Measurements from ENCODE around the gene GNL1.
A peak's percentile ranks its signal among the peaks of the same experiment; 100 is the strongest.

The GNL1 gene

GRCh38 chr6:30565772-30566171 lies 9.5 kb upstream of the GNL1 start:
- H3K4me3 ChIP-seq (ENCODE audit: low read depth, low read length), result no peak overlapping the region
- DNase-seq (ENCODE audit: low read depth), result no peak
- TF ChIP-seq MYC (IDR thresholded peaks at IDR 0.05; ENCODE audit: low read depth, low read length) (no peak), POLR2A (IDR thresholded peaks at IDR 0.05; ENCODE audit: extremely low read depth, insufficient read length) (no peak), MAX (IDR thresholded peaks at IDR 0.05; ENCODE audit: low read depth, low read length) (no peak), CTCF (IDR thresholded peaks at IDR 0.05; ENCODE audit: low read depth, low read length) (no peak)

- DNase-seq (ENCODE audit: low read depth), result no peak
Observed at GRCh38 chr6:30564114-30564513, 7.8 kb upstream of the GNL1 start.

GRCh38 chr6:30562470-30563425 lies 6.5 kb upstream of the GNL1 start:
- no peak overlapping the region for H3K4me3 ChIP-seq (ENCODE audit: low read depth, low read length)
- TF ChIP-seq MAX (IDR thresholded peaks at IDR 0.05; ENCODE audit: low read depth, low read length), result no peak
- TF ChIP-seq CTCF (IDR thresholded peaks at IDR 0.05; ENCODE audit: low read depth, low read length), result no peak
- TF ChIP-seq POLR2A (IDR thresholded peaks at IDR 0.05; ENCODE audit: extremely low read depth, insufficient read length), result no peak
- TF ChIP-seq MYC (IDR thresholded peaks at IDR 0.05; ENCODE audit: low read depth, low read length), result no peak
- DNase-seq (ENCODE audit: low read depth), result peak; percentile 29

More at GRCh38 chr6:30564114-30564513, 7.8 kb upstream of the GNL1 start:
- no peak overlapping the region for H3K4me3 ChIP-seq (ENCODE audit: low read depth, low read length)
- TF ChIP-seq MAX (IDR thresholded peaks at IDR 0.05; ENCODE audit: low read depth, low read length), result no peak
- TF ChIP-seq POLR2A (IDR thresholded peaks at IDR 0.05; ENCODE audit: extremely low read depth, insufficient read length), result no peak

GRCh38 chr6:30560930-30561329 lies 4.6 kb upstream of the GNL1 start:
- TF ChIP-seq MAX (IDR thresholded peaks at IDR 0.05; ENCODE audit: low read depth, low read length), result no peak
- TF ChIP-seq MYC (IDR thresholded peaks at IDR 0.05; ENCODE audit: low read depth, low read length), result no peak
- no peak for TF ChIP-seq POLR2A (IDR thresholded peaks at IDR 0.05; ENCODE audit: extremely low read depth, insufficient read length)
- TF ChIP-seq CTCF (IDR thresholded peaks at IDR 0.05; ENCODE audit: low read depth, low read length), result no peak
- H3K4me3 ChIP-seq (ENCODE audit: low read depth, low read length), result no peak overlapping the region
- DNase-seq (ENCODE audit: low read depth), result no peak

GRCh38 chr6:30557683-30557981 lies 1.3 kb upstream of the GNL1 start:
- peak overlapping the region; percentile 97 for H3K4me3 ChIP-seq (ENCODE audit: low read depth, low read length)
- TF ChIP-seq POLR2A (IDR thresholded peaks at IDR 0.05; ENCODE audit: extremely low read depth, insufficient read length), result no peak
- TF ChIP-seq CTCF (IDR thresholded peaks at IDR 0.05; ENCODE audit: low read depth, low read length), result no peak
- TF ChIP-seq MAX (IDR thresholded peaks at IDR 0.05; ENCODE audit: low read depth, low read length), result no peak
- no peak for TF ChIP-seq MYC (IDR thresholded peaks at IDR 0.05; ENCODE audit: low read depth, low read length)
- no peak for DNase-seq (ENCODE audit: low read depth)

GRCh38 chr6:30556906-30557682 lies 805 bp upstream of the GNL1 start, which contains the start of gene PRR3:
Gene PRR3, plus strand, starts transcription at chr6:30557295. Its CDS starts 50 bp downstream, at chr6:30557345.
- H3K4me3 ChIP-seq (ENCODE audit: low read depth, low read length), result peak within 1 kb of the TSS; percentile 97
- no peak for TF ChIP-seq CTCF (IDR thresholded peaks at IDR 0.05; ENCODE audit: low read depth, low read length)
- peak; percentile 95 for TF ChIP-seq MAX (IDR thresholded peaks at IDR 0.05; ENCODE audit: low read depth, low read length)
- TF ChIP-seq POLR2A (IDR thresholded peaks at IDR 0.05; ENCODE audit: extremely low read depth, insufficient read length), result peak; percentile 78
- peak; percentile 100 for TF ChIP-seq MYC (IDR thresholded peaks at IDR 0.05; ENCODE audit: low read depth, low read length)
- DNase-seq (ENCODE audit: low read depth), result peak; percentile 95
